Measurements from ENCODE around the gene TACR1. TPM values are rescaled to one million over a fixed set of nuclear protein-coding genes. Genes with fewer than 3 reads are reported as not detected.

The TACR1 gene
- total and polyA plus RNA-seq, 2 donors from 2014 or later = 0.49 to 5.1 TPM

- DNase-seq = no peak
- H3K27ac ChIP-seq (ENCODE audit: low read depth in 2 of 2, low read length in 2 of 2) = no peak overlapping the region
- no peaks in the 10 kb centered on the region for H3K4me1 ChIP-seq (ENCODE audit: control insufficient read depth in 2 of 3, insufficient read depth in 2 of 3, low read depth in 1 of 3, low read length in 3 of 3)
- no peaks in the 10 kb centered on the region for H3K27me3 ChIP-seq (ENCODE audit: control insufficient read depth, insufficient read depth, low read length)
- no peaks in the 10 kb centered on the region for H3K9me3 ChIP-seq (ENCODE audit: control insufficient read depth in 2 of 3, insufficient read depth in 1 of 3, low read length in 3 of 3)
- TF ChIP-seq CTCF (IDR thresholded peaks at IDR 0.05; ENCODE audit: borderline replicate concordance, extremely low read depth, insufficient read depth) = no peak
- no peak overlapping the region for H3K4me3 ChIP-seq (ENCODE audit: low read length in 3 of 3)
- H3K36me3 ChIP-seq (ENCODE audit: control insufficient read depth in 2 of 3, insufficient read depth in 3 of 3, low read length in 3 of 3) = no peaks in the 10 kb centered on the region
- intact Hi-C loops (cut with DNase I) = no loop called here
- no peak overlapping the region for H3K9ac ChIP-seq (ENCODE audit: low read length in 3 of 3)
- FAIRE-seq = no peak
Measured at GRCh38 chr2:75020476-75020875, 178.8 kb downstream of the TACR1 start.

- no peak overlapping the region for H3K4me3 ChIP-seq (ENCODE audit: low read length in 3 of 3)
- H3K4me1 ChIP-seq (ENCODE audit: control insufficient read depth in 2 of 3, insufficient read depth in 2 of 3, low read depth in 1 of 3, low read length in 3 of 3) = no peaks in the 10 kb centered on the region
- H3K27me3 ChIP-seq (ENCODE audit: control insufficient read depth, insufficient read depth, low read length) = no peaks in the 10 kb centered on the region
- intact Hi-C loops (cut with DNase I) = no loop called here
- H3K27ac ChIP-seq (ENCODE audit: low read depth in 2 of 2, low read length in 2 of 2) = no peak overlapping the region
- no peak overlapping the region for H3K9ac ChIP-seq (ENCODE audit: low read length in 3 of 3)
- H3K9me3 ChIP-seq (ENCODE audit: control insufficient read depth in 2 of 3, insufficient read depth in 1 of 3, low read length in 3 of 3) = no peaks in the 10 kb centered on the region
- no peak for FAIRE-seq
- peak in 2 of 5 donors; percentile 10 to 27 for DNase-seq
- TF ChIP-seq CTCF (IDR thresholded peaks at IDR 0.05; ENCODE audit: borderline replicate concordance, extremely low read depth, insufficient read depth) = no peak
- no peaks in the 10 kb centered on the region for H3K36me3 ChIP-seq (ENCODE audit: control insufficient read depth in 2 of 3, insufficient read depth in 3 of 3, low read length in 3 of 3)
Measured at GRCh38 chr2:75019790-75020189, 179.5 kb downstream of the TACR1 start.

- no peak for TF ChIP-seq CTCF (IDR thresholded peaks at IDR 0.05; ENCODE audit: borderline replicate concordance, extremely low read depth, insufficient read depth)
- no peak overlapping the region for H3K27ac ChIP-seq (ENCODE audit: low read depth in 2 of 2, low read length in 2 of 2)
- DNase-seq = no peak
- no peak overlapping the region for H3K4me3 ChIP-seq (ENCODE audit: low read length in 3 of 3)
- intact Hi-C loops (cut with DNase I) = no loop called here
- no peak overlapping the region for H3K9ac ChIP-seq (ENCODE audit: low read length in 3 of 3)
- H3K9me3 ChIP-seq (ENCODE audit: control insufficient read depth in 2 of 3, insufficient read depth in 1 of 3, low read length in 3 of 3) = no peaks in the 10 kb centered on the region
- H3K4me1 ChIP-seq (ENCODE audit: control insufficient read depth in 2 of 3, insufficient read depth in 2 of 3, low read depth in 1 of 3, low read length in 3 of 3) = no peaks in the 10 kb centered on the region
- no peak for FAIRE-seq
- no peaks in the 10 kb centered on the region for H3K36me3 ChIP-seq (ENCODE audit: control insufficient read depth in 2 of 3, insufficient read depth in 3 of 3, low read length in 3 of 3)
- H3K27me3 ChIP-seq (ENCODE audit: control insufficient read depth, insufficient read depth, low read length) = no peaks in the 10 kb centered on the region
Measured at GRCh38 chr2:75018162-75018561, 181.2 kb downstream of the TACR1 start.

- intact Hi-C loops (cut with DNase I) = no loop called here
- Histone ChIP-seq H3K27me3 (ENCODE audit: control insufficient read depth, insufficient read depth, low read length) (no peaks in the 10 kb centered on the region), H3K9ac (ENCODE audit: low read length in 3 of 3) (no peak overlapping the region), H3K27ac (ENCODE audit: low read depth in 2 of 2, low read length in 2 of 2) (no peak overlapping the region), H3K4me3 (ENCODE audit: low read length in 3 of 3) (no peak overlapping the region), H3K9me3 (ENCODE audit: control insufficient read depth in 2 of 3, insufficient read depth in 1 of 3, low read length in 3 of 3) (no peaks in the 10 kb centered on the region), H3K36me3 (ENCODE audit: control insufficient read depth in 2 of 3, insufficient read depth in 3 of 3, low read length in 3 of 3) (no peaks in the 10 kb centered on the region), H3K4me1 (ENCODE audit: control insufficient read depth in 2 of 3, insufficient read depth in 2 of 3, low read depth in 1 of 3, low read length in 3 of 3) (no peaks in the 10 kb centered on the region)
- no peak for TF ChIP-seq CTCF (IDR thresholded peaks at IDR 0.05; ENCODE audit: borderline replicate concordance, extremely low read depth, insufficient read depth)
- no peak for DNase-seq
- no peak for FAIRE-seq
Measured at GRCh38 chr2:75012080-75012479, 187.2 kb downstream of the TACR1 start.

Measured in kidney (tissue), 14 donors.